GM12878 (cell line): ENCODE measurements around the gene XRRA1. TPM values are rescaled to one million over a fixed set of nuclear protein-coding genes. Genes with fewer than 3 reads are reported as not detected.
A peak's percentile ranks its signal among the peaks of the same experiment; 100 is the strongest.

Experiments
- BCL3 ChIP-seq: IDR thresholded peaks from 2 replicates; pipeline ENCODE4 v1.6.1; 2011; ENCODE audit warnings: borderline replicate concordance, low read depth, mild to moderate bottlenecking, moderate library complexity, low read length; ENCODE audit not compliant: insufficient read depth, poor library complexity, severe bottlenecking
- CHD1 ChIP-seq: IDR thresholded peaks from 2 replicates; pipeline ENCODE4 v1.6.1; 2012; ENCODE audit warnings: low read depth, low read length, improper control_type of control experiment
- CHD4 ChIP-seq: fragments of 200-600 bp; sonication (generic); IDR thresholded peaks from 2 replicates; pipeline ENCODE4 v1.6.1; 2016; ENCODE audit warnings: mild to moderate bottlenecking
- FOXM1 ChIP-seq: IDR thresholded peaks from 2 replicates; pipeline ENCODE4 v1.6.1; 2012; ENCODE audit warnings: low read depth, mild to moderate bottlenecking, inconsistent platforms, low read length, moderate library complexity
- HDGF ChIP-seq: fragments of 450-650 bp; IDR thresholded peaks from 2 replicates; pipeline ENCODE4 v1.6.1; 2016; ENCODE audit warnings: antibody characterized with exemption
- JUNB ChIP-seq: IDR thresholded peaks from 2 replicates; pipeline ENCODE4 v1.6.1; 2016; ENCODE audit warnings: antibody characterized with exemption, mild to moderate bottlenecking
- KLF5 ChIP-seq: fragments of 450-650 bp; IDR thresholded peaks from 2 replicates; pipeline ENCODE4 v1.6.1; 2014; ENCODE audit warnings: mild to moderate bottlenecking; ENCODE audit not compliant: partially characterized antibody
- NRF1 ChIP-seq: conservative IDR thresholded peaks from 2 replicates; pipeline ENCODE4 v1.6.1; 2011; ENCODE audit warnings: mild to moderate bottlenecking, low read depth, low read length, improper control_type of control experiment
- POLR2AphosphoS2 ChIP-seq: IDR thresholded peaks from 2 replicates; pipeline ENCODE4 v1.6.1; 2011; ENCODE audit warnings: low read depth, mild to moderate bottlenecking, low read length, improper control_type of control experiment, moderate library complexity
- RCOR1 ChIP-seq: conservative IDR thresholded peaks from 2 replicates; pipeline ENCODE4 v1.6.1; 2012; ENCODE audit warnings: low read depth, low read length, improper control_type of control experiment
- RUNX3 ChIP-seq: IDR thresholded peaks from 2 replicates; pipeline ENCODE4 v1.6.1; 2012; ENCODE audit warnings: low read length, inconsistent platforms
- SIN3A ChIP-seq: IDR thresholded peaks from 2 replicates; pipeline ENCODE4 v1.6.1; 2012; ENCODE audit warnings: low read depth, low read length, improper control_type of control experiment
- SKIL ChIP-seq: fragments of 450-650 bp; IDR thresholded peaks from 2 replicates; pipeline ENCODE4 v1.6.1; 2017; ENCODE audit warnings: mild to moderate bottlenecking, low read depth, inconsistent platforms; ENCODE audit not compliant: poor library complexity, severe bottlenecking
- TBL1XR1 ChIP-seq: IDR thresholded peaks from 2 replicates; pipeline ENCODE4 v1.6.1; 2012; ENCODE audit warnings: low read depth, low read length, improper control_type of control experiment
- TCF12 ChIP-seq: IDR thresholded peaks from 2 replicates; pipeline ENCODE4 v1.6.1; 2011; ENCODE audit warnings: low read depth, mild to moderate bottlenecking, low read length
- polyA plus RNA-seq, 11 experiments: library from polyadenylated mRNA; depleted of rRNA in 4 of 11; unstranded in 6 of 11; stranded (reverse) in 5 of 11; fragments of >200 nt; fragmentation: Nextera tagmentation in 4 of 11; fragmentation: Illumina TruSeq in 1 of 11; extraction: Ambion mirVana in 4 of 11; extraction: Trizol in 1 of 11; gene quantifications; 1 replicate in 1 of 11; 2 replicates in 10 of 11; pipeline versions ENCODE4 v1.2.1 to v1.2.3, GENCODE V29; 2011 to 2016; ENCODE audit warnings: inconsistent platforms in 2 of 11, missing spikeins in 2 of 11, low read depth in 1 of 11
- total RNA-seq, 4 experiments: library from RNA; depleted of rRNA in 3 of 4; stranded (reverse); fragments of >200 nt in 3 of 4; fragmentation: Illumina TruSeq in 1 of 4; extraction: Trizol in 1 of 4; gene quantifications; 2 replicates each; pipeline versions ENCODE4 v1.2.1 to v1.2.3, GENCODE V29; 2013 to 2021
- TF ChIP-seq, protein P1 (sequence below): IDR thresholded peaks from 2 replicates; pipeline ENCODE4 v1.6.1; 2011; ENCODE audit warnings: low read depth, low read length, improper control_type of control experiment, borderline replicate concordance
- TF ChIP-seq, protein P2 (sequence below): fragments of 450-650 bp; IDR thresholded peaks from 2 replicates; pipeline ENCODE4 v1.6.1; 2018; ENCODE audit warnings: borderline replicate concordance, mild to moderate bottlenecking; ENCODE audit not compliant: partially characterized antibody
- TF ChIP-seq, protein P3 (sequence below): fragments of 450-650 bp; IDR thresholded peaks from 2 replicates; pipeline ENCODE4 v1.6.1; 2018; ENCODE audit warnings: mild to moderate bottlenecking, low read depth, moderate library complexity; ENCODE audit not compliant: partially characterized antibody

The XRRA1 gene
- total and polyA plus RNA-seq, 10 of the 15 experiments (the other 5 are each of a cell fraction or from before 2014, with no cell fraction given), result 2.5 to 8.8 (median 4.6) TPM

GRCh38 chr11:74988541-74989259, 39.8 kb upstream of the XRRA1 start, which contains the start of gene NEU3 (continued):
- TF ChIP-seq, protein P1, sequence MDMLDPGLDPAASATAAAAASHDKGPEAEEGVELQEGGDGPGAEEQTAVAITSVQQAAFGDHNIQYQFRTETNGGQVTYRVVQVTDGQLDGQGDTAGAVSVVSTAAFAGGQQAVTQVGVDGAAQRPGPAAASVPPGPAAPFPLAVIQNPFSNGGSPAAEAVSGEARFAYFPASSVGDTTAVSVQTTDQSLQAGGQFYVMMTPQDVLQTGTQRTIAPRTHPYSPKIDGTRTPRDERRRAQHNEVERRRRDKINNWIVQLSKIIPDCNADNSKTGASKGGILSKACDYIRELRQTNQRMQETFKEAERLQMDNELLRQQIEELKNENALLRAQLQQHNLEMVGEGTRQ, result no peak
- peak; percentile 86 for TF ChIP-seq BCL3
- TF ChIP-seq CHD4, result no peak
- TF ChIP-seq FOXM1, result no peak
- TF ChIP-seq, protein P2, sequence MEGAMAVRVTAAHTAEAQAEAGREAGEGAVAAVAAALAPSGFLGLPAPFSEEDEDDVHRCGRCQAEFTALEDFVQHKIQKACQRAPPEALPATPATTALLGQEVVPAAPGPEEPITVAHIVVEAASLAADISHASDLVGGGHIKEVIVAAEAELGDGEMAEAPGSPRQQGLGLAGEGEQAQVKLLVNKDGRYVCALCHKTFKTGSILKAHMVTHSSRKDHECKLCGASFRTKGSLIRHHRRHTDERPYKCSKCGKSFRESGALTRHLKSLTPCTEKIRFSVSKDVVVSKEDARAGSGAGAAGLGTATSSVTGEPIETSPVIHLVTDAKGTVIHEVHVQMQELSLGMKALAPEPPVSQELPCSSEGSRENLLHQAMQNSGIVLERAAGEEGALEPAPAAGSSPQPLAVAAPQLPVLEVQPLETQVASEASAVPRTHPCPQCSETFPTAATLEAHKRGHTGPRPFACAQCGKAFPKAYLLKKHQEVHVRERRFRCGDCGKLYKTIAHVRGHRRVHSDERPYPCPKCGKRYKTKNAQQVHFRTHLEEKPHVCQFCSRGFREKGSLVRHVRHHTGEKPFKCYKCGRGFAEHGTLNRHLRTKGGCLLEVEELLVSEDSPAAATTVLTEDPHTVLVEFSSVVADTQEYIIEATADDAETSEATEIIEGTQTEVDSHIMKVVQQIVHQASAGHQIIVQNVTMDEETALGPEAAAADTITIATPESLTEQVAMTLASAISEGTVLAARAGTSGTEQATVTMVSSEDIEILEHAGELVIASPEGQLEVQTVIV, result no peak
- TF ChIP-seq CHD1, result no peak
- TF ChIP-seq RCOR1, result no peak
- TF ChIP-seq POLR2AphosphoS2, result peak; percentile 57
- no peak for TF ChIP-seq JUNB
- no peak for TF ChIP-seq SIN3A
- TF ChIP-seq RUNX3, result peak; percentile 3; the same call in 1 of the 2 replicates
- TF ChIP-seq SKIL, result no peak
- TF ChIP-seq NRF1, result no peak
- TF ChIP-seq TCF12, result peak; percentile 19; the same call in 1 of the 2 replicates
- no peak for TF ChIP-seq TBL1XR1
- no peak for TF ChIP-seq KLF5
- TF ChIP-seq, protein P3, sequence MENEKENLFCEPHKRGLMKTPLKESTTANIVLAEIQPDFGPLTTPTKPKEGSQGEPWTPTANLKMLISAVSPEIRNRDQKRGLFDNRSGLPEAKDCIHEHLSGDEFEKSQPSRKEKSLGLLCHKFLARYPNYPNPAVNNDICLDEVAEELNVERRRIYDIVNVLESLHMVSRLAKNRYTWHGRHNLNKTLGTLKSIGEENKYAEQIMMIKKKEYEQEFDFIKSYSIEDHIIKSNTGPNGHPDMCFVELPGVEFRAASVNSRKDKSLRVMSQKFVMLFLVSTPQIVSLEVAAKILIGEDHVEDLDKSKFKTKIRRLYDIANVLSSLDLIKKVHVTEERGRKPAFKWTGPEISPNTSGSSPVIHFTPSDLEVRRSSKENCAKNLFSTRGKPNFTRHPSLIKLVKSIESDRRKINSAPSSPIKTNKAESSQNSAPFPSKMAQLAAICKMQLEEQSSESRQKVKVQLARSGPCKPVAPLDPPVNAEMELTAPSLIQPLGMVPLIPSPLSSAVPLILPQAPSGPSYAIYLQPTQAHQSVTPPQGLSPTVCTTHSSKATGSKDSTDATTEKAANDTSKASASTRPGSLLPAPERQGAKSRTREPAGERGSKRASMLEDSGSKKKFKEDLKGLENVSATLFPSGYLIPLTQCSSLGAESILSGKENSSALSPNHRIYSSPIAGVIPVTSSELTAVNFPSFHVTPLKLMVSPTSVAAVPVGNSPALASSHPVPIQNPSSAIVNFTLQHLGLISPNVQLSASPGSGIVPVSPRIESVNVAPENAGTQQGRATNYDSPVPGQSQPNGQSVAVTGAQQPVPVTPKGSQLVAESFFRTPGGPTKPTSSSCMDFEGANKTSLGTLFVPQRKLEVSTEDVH, result no peak
- 0 out of 2 replicates have a peak, but pooled peaks have one; percentile 59 for TF ChIP-seq HDGF
